ENCODE results near the gene LMF1.

The LMF1 gene

GRCh38 chr16:804193-805048 lies 166.4 kb downstream of the LMF1 start:
- in situ Hi-C loops (cut with HindIII; ENCODE audit: low pct_ligation_motif_present, low pct_unique_long_range_greater_than_20kb, low sequenced_read_pairs): no loop called here
- no peak for DNase-seq

GRCh38 chr16:803754-804080 lies 167.1 kb downstream of the LMF1 start:
- no peak for DNase-seq
- in situ Hi-C loops (cut with HindIII; ENCODE audit: low pct_ligation_motif_present, low pct_unique_long_range_greater_than_20kb, low sequenced_read_pairs): no loop called here
